ENCODE data around the gene ANGPTL2. TPM values are rescaled to one million over a fixed set of nuclear protein-coding genes. Genes with fewer than 3 reads are reported as not detected.

The ANGPTL2 gene
- total and polyA plus RNA-seq, 2 of the 4 experiments (the other 2 are of a cell fraction) = 9.5 to 25.1 TPM

DNA sequence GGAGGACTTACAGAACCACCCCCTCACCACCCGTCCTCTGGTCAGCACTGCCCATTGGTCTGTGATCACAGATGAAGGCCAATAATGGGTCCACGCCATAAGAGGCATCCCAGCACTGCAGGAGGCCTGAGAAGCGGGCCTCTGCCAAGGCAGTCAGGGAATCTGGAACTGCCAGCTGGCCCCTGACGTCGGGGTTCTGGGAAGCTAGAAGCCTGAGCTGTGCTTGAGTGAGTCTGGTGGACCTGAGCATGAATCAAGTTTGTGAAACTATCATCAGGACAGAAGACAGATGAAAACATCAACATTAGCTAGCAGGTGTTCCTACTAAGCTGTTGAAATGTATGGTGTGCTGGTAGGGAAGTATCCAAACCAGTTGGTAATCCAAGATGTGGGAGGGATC lies 7.8 kb downstream of the ANGPTL2 start:
- CTCF ChIA-PET = no interaction called here
- Histone ChIP-seq H2AFZ (replicated peaks; ENCODE audit: low read length, poor library complexity) (no peak overlapping the region), H3K18ac (ENCODE audit: low read depth, low read length) (no peak overlapping the region), H3K9me1 (ENCODE audit: insufficient read depth, low read length) (peaks cover 27% of the 10 kb centered on the region), H3K36me3 (ENCODE audit: control insufficient read depth, insufficient read depth, low read length) (peaks cover 60% of the 10 kb centered on the region), H4K20me1 (ENCODE audit: insufficient read depth, low read length) (peaks cover 60% of the 10 kb centered on the region), H3K4me1 (ENCODE audit: control insufficient read depth, insufficient read depth, low read length) (peaks cover 26% of the 10 kb centered on the region), H2BK120ac (ENCODE audit: low read depth, low read length) (no peak overlapping the region), H4K8ac (ENCODE audit: low read depth in 2 of 2, low read length in 2 of 2) (no peak overlapping the region), H4K91ac (ENCODE audit: insufficient read depth, low read depth, low read length) (no peak overlapping the region), H3K27me3 (ENCODE audit: control insufficient read depth, insufficient read depth, low read length) (no peaks in the 10 kb centered on the region), H2BK20ac (ENCODE audit: low read depth, low read length) (no peak overlapping the region), H2BK15ac (ENCODE audit: low read depth, low read length) (no peak overlapping the region), H2AK9ac (replicated peaks; ENCODE audit: low read depth, low read length, poor library complexity) (no peak overlapping the region), H3K9me3 (ENCODE audit: control insufficient read depth, insufficient read depth, low read length) (no peaks in the 10 kb centered on the region), H4K5ac (ENCODE audit: low read depth, low read length) (no peak overlapping the region), H3K56ac (ENCODE audit: extremely low read depth, insufficient read depth, low read length) (no peak overlapping the region), H2AK5ac (ENCODE audit: low read depth, low read length) (no peak overlapping the region), H3K9ac (ENCODE audit: low read depth, low read length) (no peak overlapping the region), H3K4ac (ENCODE audit: low read depth, low read length) (no peak overlapping the region), H3K79me1 (ENCODE audit: low read depth in 1 of 2, low read length in 2 of 2) (peaks cover 20 to 75% of the 10 kb centered on the region in 2 experiments), H3K14ac (replicated peaks; ENCODE audit: low read depth, low read length) (no peak overlapping the region), H3K4me3 (ENCODE audit: insufficient read depth, low read depth, low read length) (no peak overlapping the region), H2BK5ac (ENCODE audit: low read depth, low read length, poor library complexity, severe bottlenecking) (no peak overlapping the region), H3K4me2 (ENCODE audit: low read depth, low read length) (no peak overlapping the region), H3K27ac (ENCODE audit: insufficient read depth, low read length) (no peak overlapping the region), H3K23ac (ENCODE audit: low read depth, low read length) (no peak overlapping the region)
- no peak for ATAC-seq (ENCODE audit: low read depth)
- in situ Hi-C loops (cut with MboI; ENCODE audit: low sequenced_read_pairs) = no loop called here
- no peak for TF ChIP-seq RAD21 (IDR thresholded peaks at IDR 0.05; ENCODE audit: low read length)
- TF ChIP-seq RCOR1 (IDR thresholded peaks at IDR 0.05; ENCODE audit: insufficient replicate concordance, low read length) = no peak
- no peak for TF ChIP-seq CEBPB (IDR thresholded peaks at IDR 0.05; ENCODE audit: low read depth, low read length)
- TF ChIP-seq SMC3 (IDR thresholded peaks at IDR 0.05; ENCODE audit: low read depth, low read length) = no peak
- TF ChIP-seq MXI1 (IDR thresholded peaks at IDR 0.05; ENCODE audit: borderline replicate concordance, low read depth, low read length) = no peak
- TF ChIP-seq MAZ (IDR thresholded peaks at IDR 0.05; ENCODE audit: borderline replicate concordance, low read depth, low read length) = no peak
- no peak for TF ChIP-seq NFE2L2 (IDR thresholded peaks at IDR 0.05; ENCODE audit: low read depth, low read length)
- no peak for TF ChIP-seq POLR2A (IDR thresholded peaks at IDR 0.05; ENCODE audit: low read depth, low read length)
- TF ChIP-seq BHLHE40 (IDR thresholded peaks at IDR 0.05; ENCODE audit: low read depth, low read length) = no peak
- TF ChIP-seq, protein P1, sequence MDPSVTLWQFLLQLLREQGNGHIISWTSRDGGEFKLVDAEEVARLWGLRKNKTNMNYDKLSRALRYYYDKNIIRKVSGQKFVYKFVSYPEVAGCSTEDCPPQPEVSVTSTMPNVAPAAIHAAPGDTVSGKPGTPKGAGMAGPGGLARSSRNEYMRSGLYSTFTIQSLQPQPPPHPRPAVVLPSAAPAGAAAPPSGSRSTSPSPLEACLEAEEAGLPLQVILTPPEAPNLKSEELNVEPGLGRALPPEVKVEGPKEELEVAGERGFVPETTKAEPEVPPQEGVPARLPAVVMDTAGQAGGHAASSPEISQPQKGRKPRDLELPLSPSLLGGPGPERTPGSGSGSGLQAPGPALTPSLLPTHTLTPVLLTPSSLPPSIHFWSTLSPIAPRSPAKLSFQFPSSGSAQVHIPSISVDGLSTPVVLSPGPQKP (IDR thresholded peaks at IDR 0.05; ENCODE audit: borderline replicate concordance, low read depth, low read length) = no peak
- no peak for TF ChIP-seq MAFK (IDR thresholded peaks at IDR 0.05; ENCODE audit: low read depth, low read length)
- TF ChIP-seq, protein P2, sequence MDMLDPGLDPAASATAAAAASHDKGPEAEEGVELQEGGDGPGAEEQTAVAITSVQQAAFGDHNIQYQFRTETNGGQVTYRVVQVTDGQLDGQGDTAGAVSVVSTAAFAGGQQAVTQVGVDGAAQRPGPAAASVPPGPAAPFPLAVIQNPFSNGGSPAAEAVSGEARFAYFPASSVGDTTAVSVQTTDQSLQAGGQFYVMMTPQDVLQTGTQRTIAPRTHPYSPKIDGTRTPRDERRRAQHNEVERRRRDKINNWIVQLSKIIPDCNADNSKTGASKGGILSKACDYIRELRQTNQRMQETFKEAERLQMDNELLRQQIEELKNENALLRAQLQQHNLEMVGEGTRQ (IDR thresholded peaks at IDR 0.05; ENCODE audit: low read depth, low read length) = no peak
- no peak for TF ChIP-seq CHD1 (IDR thresholded peaks at IDR 0.05; ENCODE audit: low read depth, low read length)
- TF ChIP-seq RFX5 (IDR thresholded peaks at IDR 0.05; ENCODE audit: low read depth, low read length) = no peak
- TF ChIP-seq, protein P3, sequence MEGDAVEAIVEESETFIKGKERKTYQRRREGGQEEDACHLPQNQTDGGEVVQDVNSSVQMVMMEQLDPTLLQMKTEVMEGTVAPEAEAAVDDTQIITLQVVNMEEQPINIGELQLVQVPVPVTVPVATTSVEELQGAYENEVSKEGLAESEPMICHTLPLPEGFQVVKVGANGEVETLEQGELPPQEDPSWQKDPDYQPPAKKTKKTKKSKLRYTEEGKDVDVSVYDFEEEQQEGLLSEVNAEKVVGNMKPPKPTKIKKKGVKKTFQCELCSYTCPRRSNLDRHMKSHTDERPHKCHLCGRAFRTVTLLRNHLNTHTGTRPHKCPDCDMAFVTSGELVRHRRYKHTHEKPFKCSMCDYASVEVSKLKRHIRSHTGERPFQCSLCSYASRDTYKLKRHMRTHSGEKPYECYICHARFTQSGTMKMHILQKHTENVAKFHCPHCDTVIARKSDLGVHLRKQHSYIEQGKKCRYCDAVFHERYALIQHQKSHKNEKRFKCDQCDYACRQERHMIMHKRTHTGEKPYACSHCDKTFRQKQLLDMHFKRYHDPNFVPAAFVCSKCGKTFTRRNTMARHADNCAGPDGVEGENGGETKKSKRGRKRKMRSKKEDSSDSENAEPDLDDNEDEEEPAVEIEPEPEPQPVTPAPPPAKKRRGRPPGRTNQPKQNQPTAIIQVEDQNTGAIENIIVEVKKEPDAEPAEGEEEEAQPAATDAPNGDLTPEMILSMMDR (conservative IDR thresholded peaks at IDR 0.05; ENCODE audit: low read depth, low read length) = no peak
- no peak for TF ChIP-seq FOS (IDR thresholded peaks at IDR 0.05; ENCODE audit: low read depth, low read length)
- WGBS, 2 experiments (ENCODE audit: extremely low coverage in 2 of 2, insufficient read length in 1 of 2) = 86% methylated on average over 3 of the region's 5 CpGs; no CpG with 5 or more reads in 1 of the 2 experiments
- no TSS peak for BruUV-seq (replicated peaks)
- DNase-seq = no peak
- POLR2A ChIA-PET (ENCODE audit: unreplicated experiment) = no interaction called here
- dilution Hi-C loops (cut with HindIII; ENCODE audit: low sequenced_read_pairs, unreplicated experiment) = no loop called here
- intact Hi-C loops (cut with micrococcal nuclease) = no loop called here
